ENCODE results near the gene SELENON.

The SELENON gene

GRCh38 chr1:25848531-25848930 lies 48.5 kb downstream of the SELENON start:
- no peaks in the 10 kb centered on the region for H3K9me3 ChIP-seq (ENCODE audit: low read length)
- TF ChIP-seq EZH2 (IDR thresholded peaks at IDR 0.05; ENCODE audit: borderline replicate concordance, low read length): no peak
- TF ChIP-seq CTCF (IDR thresholded peaks at IDR 0.05; ENCODE audit: low read length): no peak
- H3K4me2 ChIP-seq (ENCODE audit: low read length): no peak overlapping the region
- no peak overlapping the region for H2AFZ ChIP-seq (ENCODE audit: low read length)
- no peak overlapping the region for H3K27ac ChIP-seq (ENCODE audit: low read depth, low read length, poor library complexity, severe bottlenecking)
- no peaks in the 10 kb centered on the region for H3K27me3 ChIP-seq (ENCODE audit: insufficient read depth, low read length)
- H3F3A ChIP-seq (ENCODE audit: insufficient read depth, low read length): no peaks in the 10 kb centered on the region
- peaks cover 21% of the 10 kb centered on the region for H3K4me1 ChIP-seq (ENCODE audit: insufficient read depth, low read length, severe bottlenecking)
- H3K9ac ChIP-seq (ENCODE audit: low read length): no peak overlapping the region
- no peaks in the 10 kb centered on the region for H3K9me2 ChIP-seq (ENCODE audit: low read depth, low read length)
- H3K36me3 ChIP-seq (ENCODE audit: insufficient read depth, low read length): no peaks in the 10 kb centered on the region; the same call in 1 of the 2 replicates
- no peak overlapping the region for H3K4me3 ChIP-seq (ENCODE audit: low read depth, low read length, poor library complexity, severe bottlenecking)
- H3K79me2 ChIP-seq (ENCODE audit: insufficient read depth, low read length): 0 out of 2 replicates have a peak, but pooled peaks cover 4% of the 10 kb centered on the region
- no peaks in the 10 kb centered on the region for H4K20me1 ChIP-seq (ENCODE audit: insufficient read depth, low read length)

GRCh38 chr1:25854554-25854953 lies 54.6 kb downstream of the SELENON start:
- no peaks in the 10 kb centered on the region for H4K20me1 ChIP-seq (ENCODE audit: insufficient read depth, low read length)
- no peak overlapping the region for H3K27ac ChIP-seq (ENCODE audit: low read depth, low read length, poor library complexity, severe bottlenecking)
- H3K4me2 ChIP-seq (ENCODE audit: low read length): no peak overlapping the region
- H3K4me1 ChIP-seq (ENCODE audit: insufficient read depth, low read length, severe bottlenecking): peaks cover 8% of the 10 kb centered on the region
- no peaks in the 10 kb centered on the region; the same call in 1 of the 2 replicates for H3K36me3 ChIP-seq (ENCODE audit: insufficient read depth, low read length)
- H2AFZ ChIP-seq (ENCODE audit: low read length): no peak overlapping the region
- TF ChIP-seq CTCF (IDR thresholded peaks at IDR 0.05; ENCODE audit: low read length) (no peak), EZH2 (IDR thresholded peaks at IDR 0.05; ENCODE audit: borderline replicate concordance, low read length) (no peak)
- H3K9me2 ChIP-seq (ENCODE audit: low read depth, low read length): no peaks in the 10 kb centered on the region
- no peaks in the 10 kb centered on the region for H3K9me3 ChIP-seq (ENCODE audit: low read length)
- no peak overlapping the region for H3K4me3 ChIP-seq (ENCODE audit: low read depth, low read length, poor library complexity, severe bottlenecking)
- H3F3A ChIP-seq (ENCODE audit: insufficient read depth, low read length): no peaks in the 10 kb centered on the region
- no peak overlapping the region for H3K9ac ChIP-seq (ENCODE audit: low read length)
- no peaks in the 10 kb centered on the region for H3K27me3 ChIP-seq (ENCODE audit: insufficient read depth, low read length)
- H3K79me2 ChIP-seq (ENCODE audit: insufficient read depth, low read length): peaks cover 20% of the 10 kb centered on the region

GRCh38 chr1:25856856-25857255 lies 56.9 kb downstream of the SELENON start:
- Histone ChIP-seq H3K4me3 (ENCODE audit: low read depth, low read length, poor library complexity, severe bottlenecking) (no peak overlapping the region), H4K20me1 (ENCODE audit: insufficient read depth, low read length) (no peaks in the 10 kb centered on the region), H3K79me2 (ENCODE audit: insufficient read depth, low read length) (peaks cover 16% of the 10 kb centered on the region), H3K27ac (ENCODE audit: low read depth, low read length, poor library complexity, severe bottlenecking) (no peak overlapping the region), H3K9me3 (ENCODE audit: low read length) (no peaks in the 10 kb centered on the region), H3K27me3 (ENCODE audit: insufficient read depth, low read length) (no peaks in the 10 kb centered on the region), H3K9me2 (ENCODE audit: low read depth, low read length) (no peaks in the 10 kb centered on the region), H3F3A (ENCODE audit: insufficient read depth, low read length) (no peaks in the 10 kb centered on the region), H3K36me3 (ENCODE audit: insufficient read depth, low read length) (no peaks in the 10 kb centered on the region; the same call in 1 of the 2 replicates), H2AFZ (ENCODE audit: low read length) (no peak overlapping the region), H3K9ac (ENCODE audit: low read length) (no peak overlapping the region), H3K4me2 (ENCODE audit: low read length) (no peak overlapping the region), H3K4me1 (ENCODE audit: insufficient read depth, low read length, severe bottlenecking) (peaks cover 13% of the 10 kb centered on the region)
- TF ChIP-seq EZH2 (IDR thresholded peaks at IDR 0.05; ENCODE audit: borderline replicate concordance, low read length): no peak

- Histone ChIP-seq H3K4me2 (ENCODE audit: low read length) (peak overlapping the region; percentile 100), H3K4me3 (ENCODE audit: low read depth, low read length, poor library complexity, severe bottlenecking) (peak overlapping the region; percentile 97), H3K36me3 (ENCODE audit: insufficient read depth, low read length) (no peaks in the 10 kb centered on the region; the same call in 1 of the 2 replicates), H3K4me1 (ENCODE audit: insufficient read depth, low read length, severe bottlenecking) (peaks cover 13% of the 10 kb centered on the region), H3F3A (ENCODE audit: insufficient read depth, low read length) (no peaks in the 10 kb centered on the region), H3K9me2 (ENCODE audit: low read depth, low read length) (no peaks in the 10 kb centered on the region), H2AFZ (ENCODE audit: low read length) (no peak overlapping the region), H3K9me3 (ENCODE audit: low read length) (no peaks in the 10 kb centered on the region), H4K20me1 (ENCODE audit: insufficient read depth, low read length) (no peaks in the 10 kb centered on the region), H3K9ac (ENCODE audit: low read length) (peak overlapping the region; percentile 93), H3K79me2 (ENCODE audit: insufficient read depth, low read length) (peaks cover 16% of the 10 kb centered on the region), H3K27me3 (ENCODE audit: insufficient read depth, low read length) (no peaks in the 10 kb centered on the region), H3K27ac (ENCODE audit: low read depth, low read length, poor library complexity, severe bottlenecking) (peak overlapping the region; percentile 20)
- no peak for TF ChIP-seq EZH2 (IDR thresholded peaks at IDR 0.05; ENCODE audit: borderline replicate concordance, low read length)
- no peak for TF ChIP-seq CTCF (IDR thresholded peaks at IDR 0.05; ENCODE audit: low read length)
Observed at GRCh38 chr1:25858494-25858893, 58.5 kb downstream of the SELENON start.

Data from OCI-LY1 (cell line).